GM18870 (cell line): ENCODE measurements around the gene CDCP1.

Experiments used
- ATAC-seq: cut with Tn5 transposase; IDR thresholded peaks from one replicate; pipeline ENCODE4 v1.9.1; 2021; ENCODE audit warnings: moderate library complexity; ENCODE audit not compliant: unreplicated experiment

CDCP1 gene

DNA sequence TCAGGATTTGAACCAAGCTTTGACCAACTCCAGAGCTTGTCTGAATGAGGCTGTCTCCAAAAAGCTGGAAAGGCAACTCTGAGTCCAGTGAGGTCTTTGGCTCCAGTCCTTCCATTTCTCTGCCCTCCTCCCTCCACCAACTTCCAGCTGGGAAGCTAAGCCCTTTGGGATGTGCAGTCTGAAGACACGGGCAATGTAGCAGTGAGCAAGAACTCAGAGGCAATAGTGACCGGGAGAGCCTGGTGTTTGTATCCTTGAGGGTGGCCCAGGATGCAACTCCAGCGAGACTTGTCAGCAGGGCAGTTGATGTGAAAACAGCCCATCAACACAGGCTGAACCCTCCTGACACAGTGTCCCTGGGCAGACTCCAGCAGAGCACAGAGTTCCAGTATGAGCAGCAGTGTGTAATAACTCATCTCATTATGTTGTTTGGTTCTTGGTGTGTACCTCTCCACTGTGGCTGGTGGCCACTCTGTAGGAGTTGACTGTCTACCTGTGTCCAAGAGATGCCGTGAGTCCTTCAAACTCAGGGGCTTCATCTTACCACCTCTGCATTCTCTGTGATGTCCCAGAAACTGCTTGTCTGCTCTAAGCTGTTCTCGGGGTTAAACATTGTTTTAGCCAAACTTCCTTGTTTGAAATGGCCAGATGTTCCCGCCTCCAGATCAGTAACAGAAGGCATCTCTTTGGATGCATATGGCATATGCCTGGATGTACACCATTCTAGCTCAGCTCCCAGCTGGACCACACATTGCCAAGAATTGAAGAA is 6.6 kb downstream of the CDCP1 start:
- no peak for ATAC-seq

DNA sequence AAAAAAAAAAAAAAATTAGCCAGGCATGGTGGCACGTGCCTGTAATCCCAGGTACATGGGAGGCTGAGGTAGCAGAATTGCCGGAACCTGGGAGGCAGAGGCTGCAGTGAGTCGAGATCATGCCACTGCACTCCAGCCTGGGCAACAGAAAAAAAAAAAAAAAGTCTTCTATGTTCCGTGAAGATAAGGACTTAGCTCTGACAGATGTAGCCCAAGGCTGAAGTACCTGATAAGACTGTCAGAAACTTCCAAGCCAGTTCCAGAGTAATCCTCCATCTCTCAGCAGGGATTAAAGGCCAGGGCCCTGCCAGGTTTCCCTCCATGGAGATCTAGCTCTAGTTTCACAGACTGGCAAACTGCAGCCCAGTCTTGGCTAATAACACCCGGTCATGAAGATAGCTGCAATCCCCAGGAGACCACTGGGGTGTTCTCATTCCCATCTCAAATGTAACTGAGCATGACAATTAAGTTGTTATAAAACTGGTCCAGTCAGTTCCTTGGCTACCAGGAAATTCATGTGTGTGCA is 8.5 kb downstream of the CDCP1 start:
- ATAC-seq, result no peak

DNA sequence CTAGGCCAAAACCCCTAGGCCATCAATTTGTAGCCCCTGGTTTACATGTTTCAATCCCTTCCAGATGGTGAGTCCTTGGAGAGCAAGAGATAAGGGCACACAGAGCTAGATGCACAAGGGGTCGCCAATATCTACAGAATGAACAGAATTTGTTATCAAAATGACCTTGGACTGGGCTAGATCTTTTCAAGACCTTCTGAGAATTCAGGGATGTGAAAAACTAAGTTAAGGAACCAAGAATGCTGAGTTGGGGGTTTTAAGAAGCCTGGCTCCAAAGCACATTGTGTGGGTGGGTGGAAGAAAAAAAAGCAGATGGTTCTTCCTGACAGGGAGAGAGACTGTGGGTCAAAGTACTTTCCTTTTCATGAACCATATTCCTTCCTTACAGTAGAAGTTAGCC is 10.2 kb downstream of the CDCP1 start:
- no peak for ATAC-seq

DNA sequence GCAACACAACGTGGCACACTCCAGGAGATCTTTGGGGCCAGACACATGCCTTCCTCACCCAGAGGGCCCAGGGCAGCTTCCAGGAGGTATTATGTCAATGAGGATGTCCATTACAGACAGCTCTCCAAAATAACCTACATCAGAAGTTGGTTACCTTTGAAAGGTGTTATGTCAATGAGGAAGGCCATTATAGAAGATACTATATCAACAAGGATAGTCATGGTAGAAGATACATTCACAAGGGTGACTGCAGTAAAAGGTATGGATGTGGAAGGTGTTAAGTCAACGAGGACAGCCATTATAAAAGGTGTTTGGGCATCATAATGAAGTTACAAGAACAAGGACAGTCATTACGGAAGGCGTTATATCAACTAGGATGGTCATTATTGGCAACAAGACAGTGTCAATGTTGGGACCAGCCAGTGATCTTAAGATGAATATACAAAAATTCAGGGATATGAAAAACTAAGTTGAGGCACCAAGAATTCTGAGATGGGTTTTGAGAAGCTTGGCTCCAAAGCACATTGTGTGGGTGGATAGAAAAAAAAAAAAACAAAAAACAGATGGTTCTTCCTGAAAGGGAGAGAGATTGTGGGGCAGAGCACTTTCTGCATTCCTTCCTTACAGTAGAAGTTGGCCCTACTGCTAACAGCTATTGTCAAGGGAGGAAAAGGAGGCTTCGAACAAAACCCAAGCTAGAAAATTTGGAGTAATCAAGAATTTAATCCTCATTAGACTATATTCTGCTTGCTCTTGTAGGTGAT is 11.2 kb downstream of the CDCP1 start:
- ATAC-seq, result no peak

DNA sequence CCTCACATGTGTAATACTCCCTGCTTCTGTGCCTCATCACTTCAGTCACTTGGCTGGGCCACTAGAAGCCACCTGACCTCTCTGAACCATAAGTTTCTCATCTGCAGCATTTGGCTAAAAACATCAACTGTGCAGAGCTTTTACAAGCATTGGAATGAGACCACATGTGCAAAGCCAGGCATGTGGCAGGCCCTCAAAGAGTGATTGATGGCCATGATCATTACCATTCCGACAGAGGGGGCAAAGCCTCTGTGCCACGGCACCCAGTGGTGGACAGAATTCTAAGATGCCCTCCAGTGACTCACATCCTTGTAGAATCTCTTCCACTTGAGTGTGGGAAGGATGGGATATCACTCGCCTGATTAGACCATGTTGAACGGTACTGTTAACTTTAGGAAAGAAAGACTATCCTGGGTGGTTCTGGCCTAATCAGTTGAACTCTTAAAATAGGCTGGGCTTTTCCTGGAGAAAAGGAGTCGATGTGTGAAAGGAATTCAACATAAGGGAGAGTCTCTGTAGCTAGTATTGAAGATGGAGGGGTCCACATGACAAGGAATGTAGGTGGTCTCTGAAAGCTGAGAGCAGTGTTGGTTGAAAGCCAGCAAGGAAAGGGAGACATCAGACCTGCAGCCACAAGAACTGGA is 13.5 kb downstream of the CDCP1 start:
- no peak for ATAC-seq

DNA sequence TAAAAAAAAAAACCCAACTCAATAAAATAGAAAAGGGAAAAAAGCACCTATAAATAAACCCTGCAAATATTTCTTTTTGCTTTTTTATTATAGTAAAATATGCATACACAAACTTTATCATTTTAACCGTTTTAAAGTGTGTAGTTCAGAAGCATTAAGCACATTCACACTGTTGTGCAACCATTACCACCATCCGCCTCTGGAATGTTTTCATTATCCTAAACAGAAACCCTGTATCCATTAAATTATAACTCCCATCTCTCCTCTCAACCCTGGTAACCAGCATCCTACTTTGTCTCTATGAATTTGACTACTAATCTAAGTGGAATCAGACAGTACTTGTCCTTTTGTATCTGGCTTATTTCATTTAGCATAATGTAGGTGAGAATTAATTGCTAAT is 15.0 kb downstream of the CDCP1 start:
- no peak for ATAC-seq

DNA sequence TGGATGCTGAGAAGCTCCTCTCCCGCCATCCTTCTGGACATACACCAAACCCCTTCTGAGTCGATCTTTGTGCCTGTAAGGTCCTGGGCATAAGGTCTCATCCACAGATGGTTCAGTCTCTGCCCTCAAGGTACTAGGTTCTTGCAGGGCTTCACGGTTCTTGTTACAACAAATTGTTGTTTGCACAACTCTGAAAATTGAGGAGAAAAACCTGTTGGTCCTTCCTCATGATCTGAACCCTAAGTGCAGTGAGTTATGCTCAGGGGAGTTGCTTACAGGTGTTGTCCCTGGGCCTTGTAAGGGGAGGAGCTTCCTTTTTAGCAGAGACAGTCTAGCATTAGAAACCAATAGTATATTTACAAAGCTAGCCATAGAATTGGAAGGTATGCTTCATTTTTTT is 15.7 kb downstream of the CDCP1 start:
- no peak for ATAC-seq

DNA sequence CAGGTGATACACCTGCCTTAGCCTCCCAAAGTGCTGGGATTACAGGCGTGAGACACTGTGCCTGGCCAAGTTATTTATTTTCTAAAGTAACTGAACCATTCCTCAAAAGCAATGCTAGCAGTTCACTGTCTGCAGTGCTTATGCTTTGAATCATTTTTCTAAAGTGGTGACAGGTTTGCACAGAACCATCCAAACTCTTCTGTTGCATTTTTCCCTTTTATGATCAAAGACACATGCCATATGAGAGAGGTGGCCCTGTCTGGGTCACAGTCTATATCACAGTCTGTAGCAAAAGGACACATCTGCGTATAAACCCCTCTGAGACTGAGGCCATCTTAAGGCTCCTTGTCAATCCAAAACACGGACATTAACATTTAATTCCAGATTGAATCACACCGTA is 17.2 kb downstream of the CDCP1 start:
- ATAC-seq, result no peak

DNA sequence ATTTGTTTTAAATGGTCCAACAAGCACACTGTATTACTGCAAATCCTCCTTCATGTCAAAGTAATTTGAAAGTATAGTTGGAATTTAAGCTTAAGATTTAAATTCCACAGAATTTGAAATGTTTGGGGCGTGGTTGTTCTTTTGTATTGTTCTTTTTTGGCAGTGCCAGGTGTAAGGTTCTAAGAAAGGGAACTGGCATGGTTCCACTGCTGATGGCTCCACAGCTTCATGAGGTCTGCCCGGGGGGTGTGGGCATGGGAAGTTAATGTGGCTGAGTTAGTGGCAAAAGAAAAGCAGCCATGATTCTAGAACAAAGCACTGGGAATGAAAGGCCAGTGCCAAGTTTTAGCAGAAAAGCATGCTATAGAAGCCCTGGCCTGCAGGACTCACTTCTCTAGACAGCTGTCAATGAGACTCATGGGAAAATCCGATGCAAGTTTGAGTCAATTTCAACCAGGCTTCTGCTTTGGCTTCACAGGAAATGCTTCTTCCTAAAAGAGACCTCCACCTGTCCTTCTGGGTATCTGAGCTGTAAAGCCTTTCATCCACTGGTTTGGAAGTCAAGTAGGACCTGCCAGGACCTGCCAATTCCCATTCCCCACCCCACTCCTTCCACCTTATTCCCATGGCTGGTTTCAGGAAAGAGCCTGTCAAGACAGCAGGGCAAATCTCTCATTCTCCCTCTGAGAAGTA is 18.9 kb downstream of the CDCP1 start:
- ATAC-seq, result no peak

DNA sequence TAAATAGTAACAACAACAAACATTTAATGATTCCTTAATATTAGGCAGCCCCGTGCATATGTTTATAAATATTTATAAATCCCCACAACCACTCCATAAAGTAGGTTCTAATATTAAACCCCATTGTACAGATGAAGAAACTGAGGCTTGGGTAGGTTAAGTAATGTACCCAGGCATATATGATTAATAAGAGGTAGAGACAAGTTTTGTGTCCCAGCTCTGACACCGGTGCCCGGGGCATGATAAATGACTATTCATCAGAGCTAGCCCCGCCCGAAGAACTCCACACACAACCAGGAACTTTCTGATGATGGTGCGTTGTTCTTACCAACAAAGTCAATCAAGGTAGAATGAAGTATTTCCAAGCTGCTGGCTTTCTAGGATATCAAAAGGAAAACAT is 19.4 kb downstream of the CDCP1 start:
- no peak for ATAC-seq

DNA sequence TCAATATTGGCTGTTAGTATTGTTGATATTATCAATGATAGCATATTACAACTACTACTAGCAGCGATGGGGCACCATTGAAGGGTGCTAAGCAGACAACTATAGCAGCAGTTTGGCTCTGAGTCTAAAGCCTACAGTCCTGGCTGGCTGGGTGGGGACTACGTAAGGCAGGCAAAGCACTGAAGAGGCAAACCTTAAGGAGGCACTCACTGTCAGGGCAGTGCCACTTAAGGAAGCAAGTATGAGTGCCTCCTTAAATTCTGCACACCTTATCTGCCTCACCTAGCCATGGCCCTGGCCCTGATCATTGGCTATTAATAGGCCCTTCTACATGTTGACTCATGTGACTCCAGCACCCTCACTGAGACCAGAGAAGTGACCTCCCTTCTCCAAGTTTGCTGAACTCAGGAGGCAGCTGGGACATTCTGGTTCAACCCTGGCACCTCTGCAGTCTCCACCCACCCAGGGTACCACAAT is 20.6 kb downstream of the CDCP1 start:
- no peak for ATAC-seq

DNA sequence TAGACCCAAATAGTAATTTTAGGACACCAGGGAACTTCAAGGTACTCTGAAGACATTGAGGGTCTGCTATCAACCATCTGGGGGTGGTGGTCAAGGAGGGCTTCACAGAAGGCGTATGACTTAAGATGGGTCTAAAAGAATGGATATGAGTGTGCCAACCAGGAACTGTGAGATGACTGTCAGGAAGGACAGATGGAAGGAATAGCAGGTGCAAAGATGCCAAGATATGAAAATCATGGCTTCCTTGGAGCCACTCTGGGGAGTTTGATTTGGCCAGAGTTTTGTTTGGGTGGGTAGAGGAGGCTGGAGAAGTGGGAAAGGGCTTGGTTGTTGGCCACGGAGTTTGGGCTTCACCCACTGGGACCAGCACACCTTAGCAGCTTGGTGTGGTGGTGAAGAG is 21.2 kb downstream of the CDCP1 start:
- no peak for ATAC-seq

DNA sequence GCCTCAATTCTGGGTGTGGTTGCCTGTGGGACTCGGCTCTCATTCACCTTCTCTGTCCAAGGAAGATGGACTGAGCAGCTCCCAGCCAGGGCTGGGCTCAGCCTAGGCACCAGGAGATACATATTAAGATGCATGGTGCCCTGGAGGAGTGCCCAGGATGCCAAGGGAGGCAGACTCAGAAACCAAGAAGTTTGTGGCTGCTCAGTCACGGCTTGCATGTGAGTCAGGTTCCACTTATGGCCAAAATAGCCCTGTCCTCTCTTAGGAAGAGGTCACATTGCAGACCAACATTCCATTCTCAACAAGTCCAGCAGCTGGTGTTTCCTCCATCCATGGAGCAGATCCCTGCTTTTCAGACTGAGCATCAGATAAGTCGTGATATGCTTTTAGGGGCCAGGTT is 21.8 kb downstream of the CDCP1 start:
- ATAC-seq, result no peak

DNA sequence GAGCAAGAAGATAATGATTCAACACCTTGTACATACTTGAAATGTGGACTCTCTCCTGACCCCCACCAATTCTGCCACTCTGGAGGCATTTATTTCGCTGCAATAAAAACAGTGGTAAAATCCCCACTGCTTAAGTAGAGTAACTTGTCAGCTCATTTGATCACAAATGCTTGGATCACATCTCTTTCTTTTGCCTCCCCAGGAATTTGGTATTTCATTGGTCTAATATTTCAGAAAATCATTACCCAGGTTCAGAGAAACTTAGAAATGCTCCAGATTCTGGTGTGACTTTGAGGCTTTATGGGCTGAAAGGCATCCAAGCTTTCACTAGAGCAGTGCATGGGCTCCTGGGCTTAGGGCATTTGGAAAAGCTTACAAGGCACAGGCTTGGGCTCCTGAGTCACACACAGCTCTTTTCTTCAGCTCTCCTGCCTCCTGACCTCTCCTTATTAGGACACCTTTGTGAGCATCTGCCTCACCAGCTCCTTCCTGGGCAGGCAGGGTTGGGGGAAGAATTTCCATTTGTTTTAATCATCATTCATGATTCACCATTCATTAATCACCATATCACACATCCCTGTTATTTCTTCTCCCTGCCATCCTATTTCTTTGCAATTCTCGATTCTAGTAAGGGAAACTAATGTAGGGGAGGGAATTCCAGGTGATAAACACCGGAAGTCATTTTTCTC is 22.5 kb downstream of the CDCP1 start:
- no peak for ATAC-seq

DNA sequence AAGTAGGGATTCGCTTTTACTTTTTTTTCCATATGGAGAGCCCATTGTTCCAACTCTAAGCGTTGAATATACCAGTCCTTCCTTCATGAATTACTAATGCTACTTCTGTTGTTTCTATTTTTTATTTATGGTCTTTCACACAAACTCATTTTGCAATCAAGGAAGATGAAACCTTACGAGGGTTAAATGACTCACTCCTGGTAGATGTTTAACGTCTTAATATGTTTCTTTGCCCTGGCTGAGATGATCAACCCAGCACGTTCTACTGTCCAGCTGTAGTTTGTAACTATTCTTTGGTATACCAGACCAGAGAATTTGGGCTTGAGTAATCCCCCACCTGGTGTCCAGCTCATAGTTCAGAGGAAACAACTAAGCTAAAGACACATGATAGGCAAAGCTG is 23.1 kb downstream of the CDCP1 start:
- peak; percentile 70 for ATAC-seq

DNA sequence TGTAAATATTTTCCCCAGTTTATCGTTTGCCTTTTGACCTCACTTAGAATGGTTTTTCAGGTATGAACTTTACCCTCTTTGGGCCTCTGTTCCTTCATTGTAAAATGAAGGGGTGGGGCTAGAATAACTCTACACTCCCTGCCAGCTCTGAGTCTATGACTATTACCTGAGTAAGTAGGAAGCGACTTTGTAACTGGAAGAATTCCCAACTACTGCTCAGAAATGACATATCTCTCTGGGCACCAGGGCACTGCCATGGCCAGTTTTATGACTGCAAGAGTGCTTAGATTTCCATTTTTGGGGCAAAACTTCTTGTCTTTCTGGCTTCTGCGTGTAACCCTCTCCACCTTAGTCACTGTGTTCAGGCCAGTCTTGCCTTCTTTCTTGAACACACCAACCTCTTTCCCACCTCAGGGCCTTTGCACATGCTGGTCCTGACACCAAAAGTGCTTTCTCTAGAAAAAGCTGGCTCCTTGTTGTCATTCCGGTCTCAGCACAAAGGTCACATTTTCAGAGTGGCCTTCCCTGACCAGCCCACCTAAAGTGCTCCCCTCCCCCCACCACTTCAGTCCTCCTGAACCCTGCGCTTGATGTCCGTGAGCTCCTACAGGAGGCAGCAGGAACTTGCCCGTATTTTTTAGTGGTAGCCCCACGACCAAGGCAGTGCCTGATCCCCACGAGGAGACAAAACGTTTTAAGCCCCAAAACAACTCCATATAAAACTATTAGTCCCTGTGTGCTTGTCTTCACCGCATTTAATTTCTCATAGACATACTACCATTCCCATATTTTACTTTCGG is 25.6 kb downstream of the CDCP1 start:
- ATAC-seq, result no peak

DNA sequence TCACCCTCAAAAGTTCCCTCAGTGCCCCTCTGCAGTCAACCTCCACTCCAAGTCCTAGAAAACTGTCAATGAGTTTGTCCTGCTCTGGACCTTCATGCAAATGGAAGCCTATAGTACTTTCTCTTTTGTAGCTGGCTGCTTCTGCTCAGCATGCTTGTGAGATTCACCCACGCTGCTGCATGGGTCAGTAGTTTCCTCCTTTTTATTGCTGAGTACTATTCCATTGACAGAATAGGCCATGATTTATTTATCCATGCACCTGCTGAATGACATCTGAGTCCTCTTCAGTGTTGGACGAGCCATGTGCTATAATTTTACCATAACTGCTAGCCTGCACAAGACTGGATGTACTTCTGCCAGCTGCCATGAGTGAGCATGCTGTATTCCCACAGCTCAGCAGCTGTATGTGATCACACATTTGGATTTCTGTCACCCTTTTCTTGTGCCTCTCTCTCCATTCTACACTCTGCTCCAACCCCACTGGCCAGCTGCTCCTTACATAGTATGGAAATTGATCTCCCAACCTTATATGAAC is 26.3 kb downstream of the CDCP1 start:
- ATAC-seq, result no peak

DNA sequence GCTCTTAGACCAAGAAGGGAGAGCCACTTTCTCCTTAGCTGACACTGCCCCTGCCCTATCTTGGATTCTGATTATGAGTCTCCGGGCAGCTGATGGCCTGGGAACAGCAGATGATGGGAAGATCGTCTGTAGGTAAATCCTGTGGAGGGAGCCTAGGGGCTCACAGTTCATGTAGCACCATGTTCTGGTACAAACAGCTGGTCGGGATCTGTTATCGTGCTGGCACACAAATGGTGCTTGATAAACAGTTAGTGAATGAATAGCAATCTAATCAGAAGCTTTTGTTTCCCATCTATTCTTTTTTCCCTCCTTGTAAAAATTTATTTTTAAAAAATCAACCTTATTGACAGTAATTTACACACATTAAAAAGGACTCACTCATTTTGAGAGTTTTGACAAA is 26.8 kb downstream of the CDCP1 start:
- no peak for ATAC-seq

DNA sequence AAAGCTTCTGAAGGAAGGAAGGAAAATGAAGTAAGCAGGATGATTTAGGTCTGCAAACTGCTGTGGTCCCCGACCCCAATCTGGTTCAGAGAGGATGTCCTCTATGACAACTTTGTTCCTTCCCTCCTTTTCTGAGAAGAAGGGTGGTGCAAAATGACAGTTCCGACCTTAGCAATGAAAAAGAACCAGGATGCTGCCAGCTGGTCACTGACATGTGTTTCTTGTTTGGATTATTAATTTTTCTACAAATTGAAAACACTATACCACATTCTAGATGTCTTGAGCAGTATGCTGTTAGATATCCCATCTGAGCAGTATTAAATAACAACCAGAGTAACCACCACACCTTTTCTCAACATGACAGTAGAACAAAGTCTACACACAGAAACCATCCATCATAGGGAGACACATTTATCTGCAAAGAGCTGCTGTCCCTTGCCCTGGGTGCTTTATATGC is 27.5 kb downstream of the CDCP1 start:
- ATAC-seq, result no peak
